OCI-LY3 (cell line): Measurements from ENCODE around the gene CD4.

Source experiments
- EZH2phosphoT487 ChIP-seq: fragments of 200-600 bp; shearing (Covaris generic); IDR thresholded peaks from 2 replicates; pipeline ENCODE4 v1.6.1; 2018; ENCODE audit warnings: antibody characterized with exemption, mixed run types, low read depth
- TF ChIP-seq, protein P1 (sequence below): fragments of 200-600, 300-600 bp; sonication (generic); IDR thresholded peaks from 2 replicates; pipeline ENCODE4 v1.5.1; 2014; ENCODE audit warnings: antibody characterized with exemption, low read length, low read depth

DNA sequence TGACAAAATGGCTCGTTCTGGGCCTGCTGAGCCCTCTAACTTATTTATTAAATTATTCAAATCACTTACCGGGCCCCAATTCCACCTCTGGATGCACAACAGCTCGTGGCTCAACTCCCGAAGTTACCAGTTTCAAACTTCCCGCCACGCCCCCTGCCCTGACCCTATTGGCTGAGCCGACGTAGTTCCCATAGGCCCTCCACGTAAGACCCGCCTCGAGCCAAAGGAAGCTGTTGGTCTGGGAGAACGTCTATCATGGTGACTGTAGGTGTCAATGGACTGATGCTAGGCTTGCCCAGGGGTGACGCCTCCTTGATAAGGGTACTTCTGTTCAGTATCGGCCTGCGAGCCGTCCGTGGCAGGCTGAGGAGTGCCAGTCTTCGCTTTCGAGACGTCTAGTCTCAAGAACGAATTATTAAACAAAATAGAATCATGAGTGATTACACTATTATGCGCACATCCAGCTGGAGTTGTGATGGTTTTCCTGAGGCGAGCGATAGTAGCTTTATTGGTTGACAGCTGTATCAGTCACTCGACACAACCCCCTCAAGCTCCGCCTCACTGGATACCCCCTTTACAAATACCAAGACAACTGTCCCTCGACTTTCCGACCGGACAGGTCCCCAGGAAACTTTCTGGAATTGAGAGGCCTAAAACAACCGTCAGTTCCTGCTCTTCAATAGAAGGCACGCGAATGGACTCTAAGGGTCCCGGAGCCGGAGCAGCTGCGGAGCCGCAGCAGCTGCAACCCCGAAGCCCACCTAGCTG is 62.0 kb downstream of the CD4 start, which contains the start of gene CDCA3:
- TF ChIP-seq, protein P1, sequence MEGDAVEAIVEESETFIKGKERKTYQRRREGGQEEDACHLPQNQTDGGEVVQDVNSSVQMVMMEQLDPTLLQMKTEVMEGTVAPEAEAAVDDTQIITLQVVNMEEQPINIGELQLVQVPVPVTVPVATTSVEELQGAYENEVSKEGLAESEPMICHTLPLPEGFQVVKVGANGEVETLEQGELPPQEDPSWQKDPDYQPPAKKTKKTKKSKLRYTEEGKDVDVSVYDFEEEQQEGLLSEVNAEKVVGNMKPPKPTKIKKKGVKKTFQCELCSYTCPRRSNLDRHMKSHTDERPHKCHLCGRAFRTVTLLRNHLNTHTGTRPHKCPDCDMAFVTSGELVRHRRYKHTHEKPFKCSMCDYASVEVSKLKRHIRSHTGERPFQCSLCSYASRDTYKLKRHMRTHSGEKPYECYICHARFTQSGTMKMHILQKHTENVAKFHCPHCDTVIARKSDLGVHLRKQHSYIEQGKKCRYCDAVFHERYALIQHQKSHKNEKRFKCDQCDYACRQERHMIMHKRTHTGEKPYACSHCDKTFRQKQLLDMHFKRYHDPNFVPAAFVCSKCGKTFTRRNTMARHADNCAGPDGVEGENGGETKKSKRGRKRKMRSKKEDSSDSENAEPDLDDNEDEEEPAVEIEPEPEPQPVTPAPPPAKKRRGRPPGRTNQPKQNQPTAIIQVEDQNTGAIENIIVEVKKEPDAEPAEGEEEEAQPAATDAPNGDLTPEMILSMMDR = no peak
- TF ChIP-seq EZH2phosphoT487 = no peak
